ENCODE data around the gene FRS3. TPM values are rescaled to one million over a fixed set of nuclear protein-coding genes. Genes with fewer than 3 reads are reported as not detected.

The FRS3 gene
- total and polyA plus RNA-seq, 2 of the 13 experiments (the other 11 are each of a cell fraction or from before 2014, with no cell fraction given): 3.0 to 7.4 TPM

DNA sequence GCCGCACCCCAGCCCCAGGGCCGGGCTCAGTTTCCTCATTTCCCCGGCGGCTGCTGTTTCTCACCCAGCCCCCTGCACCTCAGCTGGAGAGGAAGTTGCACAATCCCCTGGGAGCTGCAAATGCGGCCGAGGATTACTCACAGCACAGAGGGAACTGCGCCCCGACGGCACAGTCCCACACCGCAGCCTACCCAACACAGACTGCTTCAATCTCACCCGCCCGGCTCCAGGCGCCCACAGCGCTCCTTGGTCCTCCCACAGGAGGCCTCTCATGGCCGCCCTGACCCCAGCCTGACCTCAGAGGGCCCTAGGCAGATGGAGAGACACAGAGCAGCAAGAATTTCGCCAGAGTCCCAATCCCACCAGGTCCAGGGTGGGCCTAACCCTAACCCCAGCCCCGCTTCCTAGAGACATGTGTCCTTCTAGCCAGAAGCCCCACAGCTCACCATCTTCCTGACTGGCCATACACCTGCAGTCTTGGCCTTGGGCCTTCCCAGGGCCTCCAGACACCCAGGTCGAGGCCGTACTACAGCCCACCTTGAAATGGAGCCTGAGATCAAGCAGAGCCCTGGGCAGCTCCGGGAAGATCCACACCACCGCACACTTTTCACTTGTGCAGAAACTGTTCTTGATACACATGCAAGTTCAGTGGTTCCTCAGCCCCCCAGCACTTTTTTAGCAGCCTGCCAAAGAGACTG is 56.0 kb downstream of the FRS3 start (continued):
- TF ChIP-seq, protein P1, sequence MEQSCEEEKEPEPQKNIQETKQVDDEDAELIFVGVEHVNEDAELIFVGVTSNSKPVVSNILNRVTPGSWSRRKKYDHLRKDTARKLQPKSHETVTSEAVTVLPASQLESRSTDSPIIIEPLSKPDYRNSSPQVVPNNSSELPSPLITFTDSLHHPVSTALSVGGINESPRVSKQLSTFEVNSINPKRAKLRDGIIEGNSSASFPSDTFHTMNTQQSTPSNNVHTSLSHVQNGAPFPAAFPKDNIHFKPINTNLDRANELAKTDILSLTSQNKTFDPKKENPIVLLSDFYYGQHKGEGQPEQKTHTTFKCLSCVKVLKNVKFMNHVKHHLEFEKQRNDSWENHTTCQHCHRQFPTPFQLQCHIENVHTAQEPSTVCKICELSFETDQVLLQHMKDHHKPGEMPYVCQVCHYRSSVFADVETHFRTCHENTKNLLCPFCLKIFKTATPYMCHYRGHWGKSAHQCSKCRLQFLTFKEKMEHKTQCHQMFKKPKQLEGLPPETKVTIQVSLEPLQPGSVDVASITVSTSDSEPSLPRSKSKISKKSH (CRISPR knock-in tag; IDR thresholded peaks at IDR 0.05; ENCODE audit: borderline replicate concordance): peak; percentile 42; the same call in 1 of the 2 replicates
- peak; percentile 46; the same call in 1 of the 2 replicates for TF ChIP-seq FOSL1 (CRISPR knock-in tag; IDR thresholded peaks at IDR 0.05; ENCODE audit: borderline replicate concordance)
- TF ChIP-seq PHF20 (CRISPR knock-in tag; IDR thresholded peaks at IDR 0.05): peak; percentile 39; the same call in 1 of the 2 replicates
- TF ChIP-seq, protein P2, sequence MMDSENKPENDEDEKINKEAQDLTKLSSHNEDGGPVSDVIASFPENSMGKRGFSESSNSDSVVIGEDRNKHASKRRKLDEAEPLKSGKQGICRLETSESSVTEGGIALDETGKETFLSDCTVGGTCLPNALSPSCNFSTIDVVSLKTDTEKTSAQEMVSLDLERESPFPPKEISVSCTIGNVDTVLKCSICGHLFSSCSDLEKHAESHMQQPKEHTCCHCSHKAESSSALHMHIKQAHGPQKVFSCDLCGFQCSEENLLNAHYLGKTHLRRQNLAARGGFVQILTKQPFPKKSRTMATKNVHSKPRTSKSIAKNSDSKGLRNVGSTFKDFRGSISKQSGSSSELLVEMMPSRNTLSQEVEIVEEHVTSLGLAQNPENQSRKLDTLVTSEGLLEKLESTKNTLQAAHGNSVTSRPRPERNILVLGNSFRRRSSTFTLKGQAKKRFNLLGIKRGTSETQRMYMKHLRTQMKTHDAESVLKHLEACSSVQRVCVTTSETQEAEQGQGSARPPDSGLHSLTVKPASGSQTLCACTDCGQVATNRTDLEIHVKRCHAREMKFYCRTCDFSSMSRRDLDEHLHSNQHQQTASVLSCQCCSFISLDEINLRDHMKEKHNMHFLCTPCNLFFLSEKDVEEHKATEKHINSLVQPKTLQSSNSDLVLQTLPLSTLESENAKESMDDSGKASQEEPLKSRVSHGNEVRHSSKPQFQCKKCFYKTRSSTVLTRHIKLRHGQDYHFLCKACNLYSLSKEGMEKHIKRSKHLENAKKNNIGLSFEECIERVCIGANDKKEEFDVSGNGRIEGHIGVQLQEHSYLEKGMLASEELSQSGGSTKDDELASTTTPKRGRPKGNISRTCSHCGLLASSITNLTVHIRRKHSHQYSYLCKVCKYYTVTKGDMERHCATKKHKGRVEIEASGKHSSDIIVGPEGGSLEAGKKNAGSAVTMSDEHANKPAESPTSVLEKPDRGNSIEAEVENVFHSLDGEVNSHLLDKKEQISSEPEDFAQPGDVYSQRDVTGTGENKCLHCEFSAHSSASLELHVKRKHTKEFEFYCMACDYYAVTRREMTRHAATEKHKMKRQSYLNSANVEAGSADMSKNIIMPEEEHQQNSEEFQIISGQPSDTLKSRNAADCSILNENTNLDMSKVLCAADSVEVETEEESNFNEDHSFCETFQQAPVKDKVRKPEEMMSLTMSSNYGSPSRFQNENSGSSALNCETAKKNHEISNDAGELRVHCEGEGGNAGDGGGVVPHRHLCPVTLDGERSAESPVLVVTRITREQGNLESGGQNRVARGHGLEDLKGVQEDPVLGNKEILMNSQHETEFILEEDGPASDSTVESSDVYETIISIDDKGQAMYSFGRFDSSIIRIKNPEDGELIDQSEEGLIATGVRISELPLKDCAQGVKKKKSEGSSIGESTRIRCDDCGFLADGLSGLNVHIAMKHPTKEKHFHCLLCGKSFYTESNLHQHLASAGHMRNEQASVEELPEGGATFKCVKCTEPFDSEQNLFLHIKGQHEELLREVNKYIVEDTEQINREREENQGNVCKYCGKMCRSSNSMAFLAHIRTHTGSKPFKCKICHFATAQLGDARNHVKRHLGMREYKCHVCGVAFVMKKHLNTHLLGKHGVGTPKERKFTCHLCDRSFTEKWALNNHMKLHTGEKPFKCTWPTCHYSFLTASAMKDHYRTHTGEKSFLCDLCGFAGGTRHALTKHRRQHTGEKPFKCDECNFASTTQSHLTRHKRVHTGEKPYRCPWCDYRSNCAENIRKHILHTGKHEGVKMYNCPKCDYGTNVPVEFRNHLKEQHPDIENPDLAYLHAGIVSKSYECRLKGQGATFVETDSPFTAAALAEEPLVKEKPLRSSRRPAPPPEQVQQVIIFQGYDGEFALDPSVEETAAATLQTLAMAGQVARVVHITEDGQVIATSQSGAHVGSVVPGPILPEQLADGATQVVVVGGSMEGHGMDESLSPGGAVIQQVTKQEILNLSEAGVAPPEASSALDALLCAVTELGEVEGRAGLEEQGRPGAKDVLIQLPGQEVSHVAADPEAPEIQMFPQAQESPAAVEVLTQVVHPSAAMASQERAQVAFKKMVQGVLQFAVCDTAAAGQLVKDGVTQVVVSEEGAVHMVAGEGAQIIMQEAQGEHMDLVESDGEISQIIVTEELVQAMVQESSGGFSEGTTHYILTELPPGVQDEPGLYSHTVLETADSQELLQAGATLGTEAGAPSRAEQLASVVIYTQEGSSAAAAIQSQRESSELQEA (CRISPR knock-in tag; IDR thresholded peaks at IDR 0.05; ENCODE audit: not compliant biosample characterization): no peak
- 0 out of 2 replicates have a peak, but pooled peaks have one; percentile 12 for TF ChIP-seq SP5 (CRISPR knock-in tag; IDR thresholded peaks at IDR 0.05; ENCODE audit: borderline replicate concordance, low read depth)
- TF ChIP-seq SOX6 (IDR thresholded peaks at IDR 0.05): no peak
- TF ChIP-seq SOX6 (CRISPR knock-in tag; IDR thresholded peaks at IDR 0.05): peak; percentile 63; the same call in 1 of the 2 replicates
- peak; percentile 24; the same call in 1 of the 2 replicates for TF ChIP-seq NR2F6 (IDR thresholded peaks at IDR 0.05)
- TF ChIP-seq NR2F6 (CRISPR knock-in tag; IDR thresholded peaks at IDR 0.05): peak; percentile 64
- no peak for TF ChIP-seq ZNF34 (CRISPR knock-in tag; IDR thresholded peaks at IDR 0.05; ENCODE audit: borderline replicate concordance)
- TF ChIP-seq, protein P3, sequence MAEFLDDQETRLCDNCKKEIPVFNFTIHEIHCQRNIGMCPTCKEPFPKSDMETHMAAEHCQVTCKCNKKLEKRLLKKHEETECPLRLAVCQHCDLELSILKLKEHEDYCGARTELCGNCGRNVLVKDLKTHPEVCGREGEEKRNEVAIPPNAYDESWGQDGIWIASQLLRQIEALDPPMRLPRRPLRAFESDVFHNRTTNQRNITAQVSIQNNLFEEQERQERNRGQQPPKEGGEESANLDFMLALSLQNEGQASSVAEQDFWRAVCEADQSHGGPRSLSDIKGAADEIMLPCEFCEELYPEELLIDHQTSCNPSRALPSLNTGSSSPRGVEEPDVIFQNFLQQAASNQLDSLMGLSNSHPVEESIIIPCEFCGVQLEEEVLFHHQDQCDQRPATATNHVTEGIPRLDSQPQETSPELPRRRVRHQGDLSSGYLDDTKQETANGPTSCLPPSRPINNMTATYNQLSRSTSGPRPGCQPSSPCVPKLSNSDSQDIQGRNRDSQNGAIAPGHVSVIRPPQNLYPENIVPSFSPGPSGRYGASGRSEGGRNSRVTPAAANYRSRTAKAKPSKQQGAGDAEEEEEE (CRISPR knock-in tag; IDR thresholded peaks at IDR 0.05; ENCODE audit: borderline replicate concordance): peak; percentile 53; the same call in 1 of the 2 replicates
- TF ChIP-seq, protein P4, sequence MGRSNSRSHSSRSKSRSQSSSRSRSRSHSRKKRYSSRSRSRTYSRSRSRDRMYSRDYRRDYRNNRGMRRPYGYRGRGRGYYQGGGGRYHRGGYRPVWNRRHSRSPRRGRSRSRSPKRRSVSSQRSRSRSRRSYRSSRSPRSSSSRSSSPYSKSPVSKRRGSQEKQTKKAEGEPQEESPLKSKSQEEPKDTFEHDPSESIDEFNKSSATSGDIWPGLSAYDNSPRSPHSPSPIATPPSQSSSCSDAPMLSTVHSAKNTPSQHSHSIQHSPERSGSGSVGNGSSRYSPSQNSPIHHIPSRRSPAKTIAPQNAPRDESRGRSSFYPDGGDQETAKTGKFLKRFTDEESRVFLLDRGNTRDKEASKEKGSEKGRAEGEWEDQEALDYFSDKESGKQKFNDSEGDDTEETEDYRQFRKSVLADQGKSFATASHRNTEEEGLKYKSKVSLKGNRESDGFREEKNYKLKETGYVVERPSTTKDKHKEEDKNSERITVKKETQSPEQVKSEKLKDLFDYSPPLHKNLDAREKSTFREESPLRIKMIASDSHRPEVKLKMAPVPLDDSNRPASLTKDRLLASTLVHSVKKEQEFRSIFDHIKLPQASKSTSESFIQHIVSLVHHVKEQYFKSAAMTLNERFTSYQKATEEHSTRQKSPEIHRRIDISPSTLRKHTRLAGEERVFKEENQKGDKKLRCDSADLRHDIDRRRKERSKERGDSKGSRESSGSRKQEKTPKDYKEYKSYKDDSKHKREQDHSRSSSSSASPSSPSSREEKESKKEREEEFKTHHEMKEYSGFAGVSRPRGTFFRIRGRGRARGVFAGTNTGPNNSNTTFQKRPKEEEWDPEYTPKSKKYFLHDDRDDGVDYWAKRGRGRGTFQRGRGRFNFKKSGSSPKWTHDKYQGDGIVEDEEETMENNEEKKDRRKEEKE (IDR thresholded peaks at IDR 0.05): no peak
- TF ChIP-seq FOSL2 (CRISPR knock-in tag; IDR thresholded peaks at IDR 0.05): peak; percentile 90
- TF ChIP-seq ZBTB38 (CRISPR knock-in tag; IDR thresholded peaks at IDR 0.05): peak; percentile 49; the same call in 1 of the 2 replicates
- TF ChIP-seq FOXK2 (IDR thresholded peaks at IDR 0.05): no peak
